Loucy (cell line): Measurements from ENCODE around the gene ATP5PF.
"Not testable (repeated sequence)": the region's sequence is repeated elsewhere in the genome, so short reads cannot be mapped to it uniquely, and the experiment has no call there.

ENCODE experiments used
- H2AFZ ChIP-seq: fragments of 200-600 bp; sonication (generic); 2 replicates; pipeline ENCODE4 v1.6.0; 2016; ENCODE audit warnings: antibody characterized with exemption, mild to moderate bottlenecking, low read length, moderate library complexity
- H3F3A ChIP-seq: fragments of 200-600 bp; 2 replicates; pipeline ENCODE4 v1.6.0; 2016; ENCODE audit warnings: antibody characterized with exemption, low read depth, mild to moderate bottlenecking
- H3K27me3 ChIP-seq: fragments of 200-600 bp; sonication (generic); 2 replicates; pipeline ENCODE4 v1.6.1; 2014; ENCODE audit warnings: low read length, mild to moderate bottlenecking; ENCODE audit not compliant: insufficient read depth, poor library complexity, severe bottlenecking
- H3K36me3 ChIP-seq: fragments of 200-600 bp; sonication (generic); 2 replicates; pipeline ENCODE4 v1.6.1; 2016; ENCODE audit warnings: low read length; ENCODE audit not compliant: insufficient read depth
- H3K4me1 ChIP-seq: fragments of 200-600 bp; sonication (generic); 2 replicates; pipeline ENCODE4 v1.5.1; 2014; ENCODE audit warnings: low read length, mild to moderate bottlenecking; ENCODE audit not compliant: insufficient read depth, poor library complexity, severe bottlenecking
- H3K4me2 ChIP-seq: fragments of 200-600 bp; sonication (generic); 2 replicates; pipeline ENCODE4 v1.6.0; 2014; ENCODE audit warnings: antibody characterized with exemption, low read length, low read depth, mild to moderate bottlenecking; ENCODE audit not compliant: poor library complexity, severe bottlenecking
- H3K4me3 ChIP-seq: fragments of 200-600 bp; sonication (generic); 2 replicates; pipeline ENCODE4 v1.5.1; 2014; ENCODE audit warnings: low read length, mild to moderate bottlenecking, mixed read lengths; ENCODE audit not compliant: poor library complexity, severe bottlenecking
- H3K79me2 ChIP-seq: fragments of 200-600 bp; sonication (generic); 2 replicates; pipeline ENCODE4 v1.6.1; 2014; ENCODE audit warnings: low read length; ENCODE audit not compliant: insufficient read depth
- H3K9ac ChIP-seq: fragments of 200-600 bp; sonication (generic); 2 replicates; pipeline ENCODE4 v1.6.0; 2014; ENCODE audit warnings: mild to moderate bottlenecking, low read depth, low read length, moderate library complexity; ENCODE audit not compliant: poor library complexity, severe bottlenecking
- H3K9me2 ChIP-seq: fragments of 200-600 bp; sonication (generic); replicated peaks from 2 replicates; pipeline ENCODE4 v1.6.1; 2016; ENCODE audit warnings: low read depth, low read length, mixed read lengths
- H3K9me3 ChIP-seq: fragments of 200-600 bp; sonication (generic); 2 replicates; pipeline ENCODE4 v1.6.1; 2014; ENCODE audit warnings: mild to moderate bottlenecking, antibody characterized with exemption, low read length, low read depth; ENCODE audit not compliant: insufficient read depth
- H4K20me1 ChIP-seq: fragments of 200-600 bp; sonication (generic); 2 replicates; pipeline ENCODE4 v1.6.0; 2014; ENCODE audit warnings: antibody characterized with exemption, low read length, mild to moderate bottlenecking; ENCODE audit not compliant: insufficient read depth, poor library complexity, severe bottlenecking
- EZH2phosphoT487 ChIP-seq: fragments of 200-600 bp; IDR thresholded peaks from 2 replicates; pipeline ENCODE4 v1.6.1; 2018; ENCODE audit warnings: antibody characterized with exemption, mild to moderate bottlenecking, moderate library complexity, borderline replicate concordance
- TF ChIP-seq, protein P1 (sequence below): fragments of 200-600 bp; sonication (generic); conservative IDR thresholded peaks from 2 replicates; pipeline ENCODE4 v1.5.1; 2014; ENCODE audit warnings: mild to moderate bottlenecking, antibody characterized with exemption, low read length

Gene ATP5PF

DNA sequence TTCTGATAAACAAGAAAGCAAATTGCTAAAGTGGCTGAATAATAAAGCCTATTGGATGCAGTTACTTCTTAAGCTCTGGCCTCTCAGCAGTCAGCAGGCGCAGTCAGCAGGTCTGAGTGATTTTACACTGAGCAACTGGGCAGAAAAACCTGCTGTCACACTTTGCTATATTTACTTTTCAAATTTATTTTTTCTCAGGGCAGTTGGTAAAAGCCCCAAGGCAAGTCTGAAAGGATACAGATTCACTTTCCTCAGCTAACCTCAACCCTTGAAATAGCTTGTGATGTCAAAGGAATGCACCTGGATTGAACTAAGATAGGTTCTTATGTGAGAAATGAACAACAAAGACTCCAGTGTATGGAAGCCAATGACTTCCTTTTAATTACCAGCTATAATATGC is 34.0 kb downstream of the ATP5PF start:
- no peaks in the 10 kb centered on the region for H3K9me2 ChIP-seq
- no peaks in the 10 kb centered on the region for H3F3A ChIP-seq
- H3K36me3 ChIP-seq = no peaks in the 10 kb centered on the region
- TF ChIP-seq, protein P1, sequence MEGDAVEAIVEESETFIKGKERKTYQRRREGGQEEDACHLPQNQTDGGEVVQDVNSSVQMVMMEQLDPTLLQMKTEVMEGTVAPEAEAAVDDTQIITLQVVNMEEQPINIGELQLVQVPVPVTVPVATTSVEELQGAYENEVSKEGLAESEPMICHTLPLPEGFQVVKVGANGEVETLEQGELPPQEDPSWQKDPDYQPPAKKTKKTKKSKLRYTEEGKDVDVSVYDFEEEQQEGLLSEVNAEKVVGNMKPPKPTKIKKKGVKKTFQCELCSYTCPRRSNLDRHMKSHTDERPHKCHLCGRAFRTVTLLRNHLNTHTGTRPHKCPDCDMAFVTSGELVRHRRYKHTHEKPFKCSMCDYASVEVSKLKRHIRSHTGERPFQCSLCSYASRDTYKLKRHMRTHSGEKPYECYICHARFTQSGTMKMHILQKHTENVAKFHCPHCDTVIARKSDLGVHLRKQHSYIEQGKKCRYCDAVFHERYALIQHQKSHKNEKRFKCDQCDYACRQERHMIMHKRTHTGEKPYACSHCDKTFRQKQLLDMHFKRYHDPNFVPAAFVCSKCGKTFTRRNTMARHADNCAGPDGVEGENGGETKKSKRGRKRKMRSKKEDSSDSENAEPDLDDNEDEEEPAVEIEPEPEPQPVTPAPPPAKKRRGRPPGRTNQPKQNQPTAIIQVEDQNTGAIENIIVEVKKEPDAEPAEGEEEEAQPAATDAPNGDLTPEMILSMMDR = no peak
- TF ChIP-seq EZH2phosphoT487 = no peak
- no peaks in the 10 kb centered on the region for H4K20me1 ChIP-seq
- no peak overlapping the region for H3K4me2 ChIP-seq
- peak overlapping the region; percentile 65; the same call in 1 of the 2 replicates for H2AFZ ChIP-seq
- no peaks in the 10 kb centered on the region for H3K79me2 ChIP-seq
- no peaks in the 10 kb centered on the region for H3K9me3 ChIP-seq
- H3K4me1 ChIP-seq = no peaks in the 10 kb centered on the region
- H3K4me3 ChIP-seq = no peak overlapping the region
- H3K9ac ChIP-seq = no peak overlapping the region
- no peaks in the 10 kb centered on the region for H3K27me3 ChIP-seq

DNA sequence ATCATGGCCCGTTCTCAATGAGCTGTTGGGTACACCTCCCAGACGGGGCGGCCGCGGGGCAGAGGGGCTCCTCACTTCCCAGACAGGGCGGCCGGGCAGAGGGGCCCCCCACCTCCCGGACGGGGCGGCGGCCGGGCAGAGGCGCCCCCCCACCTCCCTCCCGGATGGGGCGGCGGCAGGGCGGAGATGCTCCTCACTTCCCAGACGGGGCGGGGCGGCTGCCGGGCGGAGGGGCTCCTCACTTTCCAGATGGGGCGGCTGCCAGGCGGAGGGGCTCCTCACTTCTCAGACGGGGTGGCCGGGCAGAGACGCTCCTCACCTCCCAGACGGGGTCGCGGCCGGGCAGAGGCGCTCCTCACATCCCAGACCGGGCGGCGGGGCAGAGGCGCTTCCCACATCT is 39.2 kb downstream of the ATP5PF start:
- H3K79me2 ChIP-seq, H3K4me3 ChIP-seq, H3K4me2 ChIP-seq, H3K4me1 ChIP-seq, H4K20me1 ChIP-seq, H3F3A ChIP-seq, H3K27me3 ChIP-seq, H3K9me2 ChIP-seq, H2AFZ ChIP-seq, H3K9ac ChIP-seq, H3K9me3 ChIP-seq, H3K36me3 ChIP-seq: not testable (repeated sequence)

DNA sequence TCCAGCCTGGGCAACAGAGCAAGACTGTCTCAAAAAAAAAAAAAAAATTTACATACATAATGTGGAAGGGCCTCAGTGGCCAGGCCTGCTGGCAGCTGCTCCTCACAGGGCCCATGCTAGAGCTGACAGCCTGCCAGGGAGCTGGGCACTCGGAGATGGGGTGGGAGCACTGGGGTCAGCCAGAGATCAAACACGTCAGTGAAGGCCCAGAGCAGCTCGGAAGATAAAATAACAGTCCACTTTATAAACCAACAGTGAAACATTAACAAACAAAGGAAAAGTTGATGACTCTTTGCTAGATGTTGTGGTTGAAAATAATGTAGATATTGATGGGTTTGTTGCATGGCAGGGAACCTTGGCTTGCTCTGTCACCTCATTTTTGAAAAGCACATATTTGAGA is 42.7 kb downstream of the ATP5PF start:
- Histone ChIP-seq H3K4me2 (no peak overlapping the region), H3K79me2 (no peaks in the 10 kb centered on the region), H3K9me3 (no peaks in the 10 kb centered on the region), H2AFZ (no peak overlapping the region), H3K27me3 (no peaks in the 10 kb centered on the region), H3K4me3 (no peak overlapping the region), H3K9ac (no peak overlapping the region), H3K4me1 (no peaks in the 10 kb centered on the region), H4K20me1 (no peaks in the 10 kb centered on the region), H3K9me2 (no peaks in the 10 kb centered on the region), H3K36me3 (no peaks in the 10 kb centered on the region), H3F3A (no peaks in the 10 kb centered on the region)
- TF ChIP-seq EZH2phosphoT487 = no peak
- TF ChIP-seq, protein P1 = no peak

DNA sequence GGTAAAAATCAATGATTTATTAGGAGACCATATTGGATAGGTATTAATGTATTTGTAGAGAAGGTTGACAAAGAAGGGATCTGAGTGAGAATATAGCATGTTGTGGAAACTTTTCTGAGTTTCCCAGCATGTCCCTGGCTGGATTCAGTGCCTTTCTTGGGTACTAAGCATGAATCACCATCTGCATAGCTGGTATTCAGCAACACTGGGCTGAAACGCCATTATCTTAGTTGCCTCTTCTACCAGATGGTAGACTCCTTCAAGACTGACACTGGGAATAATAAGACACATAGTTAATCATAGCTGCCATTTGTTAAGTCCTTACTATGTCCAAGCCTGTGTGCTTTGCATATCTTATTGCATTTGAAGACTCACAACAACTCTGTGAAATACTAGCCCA is 45.5 kb downstream of the ATP5PF start:
- Histone ChIP-seq H3K4me1 (no peaks in the 10 kb centered on the region), H3F3A (no peaks in the 10 kb centered on the region), H2AFZ (no peak overlapping the region), H3K4me3 (no peak overlapping the region), H3K4me2 (no peak overlapping the region), H3K9me3 (no peaks in the 10 kb centered on the region), H3K36me3 (no peaks in the 10 kb centered on the region), H3K79me2 (no peaks in the 10 kb centered on the region), H3K9ac (no peak overlapping the region), H3K9me2 (no peaks in the 10 kb centered on the region), H3K27me3 (no peaks in the 10 kb centered on the region), H4K20me1 (no peaks in the 10 kb centered on the region)
- no peak for TF ChIP-seq EZH2phosphoT487
- TF ChIP-seq, protein P1 = no peak
